Measurements from ENCODE around the gene PAXX.

DNA sequence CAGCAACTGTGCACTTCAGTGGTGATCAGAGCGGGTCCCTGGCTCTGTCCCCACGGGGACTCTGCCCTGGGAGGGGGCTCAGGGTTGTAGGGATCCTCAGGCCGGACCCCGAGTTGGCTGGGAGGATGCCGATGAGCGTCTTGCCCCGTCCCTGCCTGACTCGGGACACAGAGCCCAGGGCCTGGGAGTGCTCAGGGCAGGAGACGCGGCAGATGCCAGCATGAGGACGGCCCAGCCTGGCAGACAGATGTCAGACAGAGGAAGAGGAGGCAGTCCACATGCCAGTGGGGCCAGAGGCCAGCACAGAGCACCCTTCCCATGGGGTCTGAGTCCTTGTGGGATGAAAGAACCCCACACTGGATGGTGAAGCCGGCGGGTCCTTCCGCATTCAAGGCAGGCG, 28.9 kb upstream of the PAXX start:
- TF ChIP-seq, protein P1, sequence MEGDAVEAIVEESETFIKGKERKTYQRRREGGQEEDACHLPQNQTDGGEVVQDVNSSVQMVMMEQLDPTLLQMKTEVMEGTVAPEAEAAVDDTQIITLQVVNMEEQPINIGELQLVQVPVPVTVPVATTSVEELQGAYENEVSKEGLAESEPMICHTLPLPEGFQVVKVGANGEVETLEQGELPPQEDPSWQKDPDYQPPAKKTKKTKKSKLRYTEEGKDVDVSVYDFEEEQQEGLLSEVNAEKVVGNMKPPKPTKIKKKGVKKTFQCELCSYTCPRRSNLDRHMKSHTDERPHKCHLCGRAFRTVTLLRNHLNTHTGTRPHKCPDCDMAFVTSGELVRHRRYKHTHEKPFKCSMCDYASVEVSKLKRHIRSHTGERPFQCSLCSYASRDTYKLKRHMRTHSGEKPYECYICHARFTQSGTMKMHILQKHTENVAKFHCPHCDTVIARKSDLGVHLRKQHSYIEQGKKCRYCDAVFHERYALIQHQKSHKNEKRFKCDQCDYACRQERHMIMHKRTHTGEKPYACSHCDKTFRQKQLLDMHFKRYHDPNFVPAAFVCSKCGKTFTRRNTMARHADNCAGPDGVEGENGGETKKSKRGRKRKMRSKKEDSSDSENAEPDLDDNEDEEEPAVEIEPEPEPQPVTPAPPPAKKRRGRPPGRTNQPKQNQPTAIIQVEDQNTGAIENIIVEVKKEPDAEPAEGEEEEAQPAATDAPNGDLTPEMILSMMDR (IDR thresholded peaks at IDR 0.05) = no peak
- TF ChIP-seq POLR2AphosphoS5 (IDR thresholded peaks at IDR 0.05) (no peak), POLR2A (IDR thresholded peaks at IDR 0.05) (no peak)
